GM08714 (cell line): ENCODE measurements around the gene DGCR2.
"Not testable (repeated sequence)": the region's sequence is repeated elsewhere in the genome, so short reads cannot be mapped to it uniquely, and the experiment has no call there.

ENCODE experiments used
- H3K4me3 ChIP-seq: fragments of 200-500 bp; sonication (Bioruptor generic); 2 replicates; pipeline ENCODE4 v1.5.1; 2014; ENCODE audit warnings: mild to moderate bottlenecking, low read length, inconsistent platforms
- ZNF274 ChIP-seq: IDR thresholded peaks from 2 replicates; pipeline ENCODE4 v1.6.1; 2012; ENCODE audit warnings: mild to moderate bottlenecking, low read depth, low read length

DGCR2 gene

DNA sequence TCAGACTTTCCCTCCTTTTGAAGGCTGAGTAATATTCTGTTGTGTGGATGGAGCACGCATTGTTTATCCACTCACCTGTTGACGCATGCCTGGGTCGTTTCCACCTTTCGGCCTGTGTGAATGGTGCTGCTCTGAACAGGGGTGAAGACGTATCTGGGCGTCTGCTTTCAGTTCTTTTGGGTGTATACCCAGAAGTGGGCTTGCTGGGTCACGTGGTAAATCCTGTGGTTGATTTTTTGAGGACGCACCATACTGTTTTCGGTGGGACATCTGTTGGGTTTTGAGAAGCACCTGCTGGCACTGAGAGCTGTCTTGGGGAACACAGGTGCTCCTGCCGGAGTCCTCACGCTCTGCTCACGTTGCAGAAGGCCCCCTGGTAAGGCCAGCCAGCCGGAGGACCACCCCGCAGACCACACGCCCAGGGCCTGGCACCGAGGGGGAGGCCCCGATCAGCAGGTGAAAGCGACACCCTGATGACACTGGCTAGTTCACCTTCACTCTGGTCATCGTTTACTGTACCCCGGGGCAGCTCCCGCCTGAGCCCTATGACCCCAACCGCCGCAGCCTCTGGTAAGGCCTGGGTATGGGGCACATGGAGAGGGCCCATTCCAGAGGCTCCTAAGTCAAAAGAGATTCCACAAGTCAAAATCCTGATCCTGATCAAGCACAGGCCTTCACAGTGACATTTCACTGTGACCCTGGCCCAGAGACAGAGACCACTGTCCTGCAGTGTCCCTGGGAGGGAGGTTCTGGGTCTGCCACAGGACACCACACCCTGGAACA, 131.7 kb downstream of the DGCR2 start:
- no peak for TF ChIP-seq ZNF274
- H3K4me3 ChIP-seq = no peak overlapping the region

DNA sequence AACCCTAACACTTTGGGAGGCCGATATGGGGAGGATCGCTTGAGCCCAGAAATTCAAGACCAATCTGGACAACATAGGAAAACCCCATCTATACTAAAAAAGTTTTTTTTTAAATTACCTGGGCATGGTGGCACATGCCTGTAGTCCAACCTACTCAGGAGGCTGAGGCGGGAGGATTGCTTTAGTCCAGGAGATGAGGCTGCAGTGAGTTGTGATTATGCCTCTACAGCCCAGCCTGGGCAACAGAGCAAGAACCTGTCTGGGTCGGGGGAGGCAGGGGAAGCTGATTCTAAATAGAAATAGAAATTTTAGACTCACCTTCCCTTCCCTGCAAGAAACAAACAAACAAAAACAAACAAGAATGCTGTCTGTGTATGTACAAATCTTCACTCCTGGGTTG, 133.3 kb downstream of the DGCR2 start:
- no peak for TF ChIP-seq ZNF274
- H3K4me3 ChIP-seq = no peak overlapping the region

DNA sequence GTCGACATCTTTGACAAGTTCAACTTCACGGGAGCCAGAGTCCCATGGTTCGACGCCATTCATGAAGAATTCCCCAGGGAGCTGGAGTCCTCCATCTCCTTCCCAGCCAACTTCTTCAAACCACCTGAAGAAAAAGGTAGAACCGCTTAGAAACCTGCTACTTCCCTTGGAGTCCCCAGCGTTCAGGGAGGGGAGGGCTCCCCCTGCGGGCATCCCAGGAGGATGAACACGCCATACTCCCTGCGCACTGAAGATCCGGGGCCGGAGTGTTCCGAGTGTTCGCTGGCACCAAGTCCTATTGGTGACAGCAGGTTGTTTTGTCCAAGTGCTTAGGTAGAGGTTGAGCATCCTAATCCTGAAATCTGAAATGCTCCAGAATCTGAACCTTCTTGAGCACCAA, 134.4 kb downstream of the DGCR2 start:
- TF ChIP-seq ZNF274 = no peak
- no peak overlapping the region for H3K4me3 ChIP-seq

DNA sequence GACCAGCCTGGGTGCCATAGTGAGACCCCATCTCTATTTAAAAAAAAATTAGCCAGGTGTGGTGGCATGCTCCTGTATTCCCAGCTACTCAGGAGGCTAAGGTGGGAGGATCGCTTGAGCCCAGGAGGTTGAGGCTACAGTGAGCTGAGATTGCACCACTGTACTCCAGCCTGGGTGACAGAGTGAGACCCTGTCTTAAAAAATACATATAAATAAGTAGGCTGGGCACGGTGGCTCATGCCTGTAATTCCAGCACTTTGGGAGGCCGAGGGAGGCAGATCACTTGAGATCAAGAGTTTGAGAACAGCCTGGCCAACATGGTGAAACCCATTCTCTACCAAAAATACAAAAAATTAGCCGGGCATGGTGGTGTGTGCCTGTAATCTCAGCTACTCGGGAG, 135.1 kb downstream of the DGCR2 start:
- H3K4me3 ChIP-seq = not testable (repeated sequence)
